Measurements from ENCODE around the gene STIMATE.

The STIMATE gene

GRCh38 chr3:52892625-52893311, 4.6 kb downstream of the STIMATE start:
- DNase-seq: no peak

- DNase-seq: no peak
These were observed 5.1 kb downstream of the STIMATE start for GRCh38 chr3:52892290-52892624.

GRCh38 chr3:52891615-52892081, 5.7 kb downstream of the STIMATE start:
- no peak for DNase-seq

- no peak for DNase-seq
These were observed 6.2 kb downstream of the STIMATE start for GRCh38 chr3:52891164-52891563.

- no peak for DNase-seq
These were observed 6.6 kb downstream of the STIMATE start for GRCh38 chr3:52890735-52891134.

- no peak for DNase-seq
These were observed 7.4 kb downstream of the STIMATE start for GRCh38 chr3:52889901-52890300.

GRCh38 chr3:52887166-52887565, 10.2 kb downstream of the STIMATE start:
- DNase-seq: no peak

GRCh38 chr3:52886049-52886730, 11.2 kb downstream of the STIMATE start:
- no peak for DNase-seq

- DNase-seq: no peak
These were observed 15.0 kb downstream of the STIMATE start for GRCh38 chr3:52882377-52882776.

- DNase-seq: no peak
These were observed 15.5 kb downstream of the STIMATE start for GRCh38 chr3:52881871-52882270.

GRCh38 chr3:52880474-52880873, 16.9 kb downstream of the STIMATE start:
- no peak for DNase-seq

- DNase-seq: no peak
These were observed 17.3 kb downstream of the STIMATE start for GRCh38 chr3:52880047-52880446.

- no peak for DNase-seq
These were observed 17.8 kb downstream of the STIMATE start for GRCh38 chr3:52879581-52879980.

- DNase-seq: no peak
These were observed 18.3 kb downstream of the STIMATE start for GRCh38 chr3:52879090-52879489.

GRCh38 chr3:52877085-52877484, 20.3 kb downstream of the STIMATE start:
- no peak for DNase-seq

GRCh38 chr3:52874864-52875587, 22.3 kb downstream of the STIMATE start:
- no peak for DNase-seq

- no peak for DNase-seq
These were observed 23.1 kb downstream of the STIMATE start for GRCh38 chr3:52874160-52874701.

GRCh38 chr3:52873433-52874159, 23.8 kb downstream of the STIMATE start:
- no peak for DNase-seq

- no peak for DNase-seq
These were observed 25.1 kb downstream of the STIMATE start for GRCh38 chr3:52872245-52872644.

- no peak for DNase-seq
These were observed 25.6 kb downstream of the STIMATE start for GRCh38 chr3:52871761-52872160.

GRCh38 chr3:52870471-52870870, 26.9 kb downstream of the STIMATE start:
- no peak for DNase-seq

GRCh38 chr3:52866427-52866826, 30.9 kb downstream of the STIMATE start:
- DNase-seq: no peak

GRCh38 chr3:52865994-52866393, 31.4 kb downstream of the STIMATE start:
- DNase-seq: no peak

Measured in GOT3 (cell line).